ENCODE results near the gene ZER1. TPM values are rescaled to one million over a fixed set of nuclear protein-coding genes. Genes with fewer than 3 reads are reported as not detected.
A peak's percentile ranks its signal among the peaks of the same experiment; 100 is the strongest.
"Not testable (repeated sequence)": the region's sequence is repeated elsewhere in the genome, so short reads cannot be mapped to it uniquely, and the experiment has no call there.

ZER1 gene
- total and polyA plus RNA-seq, 2 donors: 15.9 to 51.8 TPM

DNA sequence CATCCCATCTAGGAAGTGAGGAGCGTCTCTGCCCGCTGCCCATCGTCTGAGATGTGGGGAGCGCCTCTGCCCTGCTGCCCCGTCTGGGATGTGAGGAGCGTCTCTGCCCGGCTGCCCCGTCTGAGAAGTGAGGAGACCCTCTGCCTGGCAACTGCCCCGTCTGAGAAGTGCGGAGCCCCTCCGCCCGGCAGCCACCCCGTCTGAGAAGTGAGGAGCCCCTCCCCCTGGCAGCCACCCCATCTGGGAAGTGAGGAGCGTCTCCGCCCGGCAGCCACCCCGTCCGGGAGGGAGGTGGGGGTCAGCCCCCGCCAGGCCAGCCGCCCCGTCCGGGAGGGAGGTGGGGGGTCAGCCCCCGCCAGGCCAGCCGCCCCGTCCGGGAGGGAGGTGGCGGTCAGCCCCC, 8.4 kb upstream of the ZER1 start:
- 88% methylated on average over 24 of the region's 27 CpGs for WGBS
- DNase-seq (ENCODE audit: extremely low spot score); H3K27ac ChIP-seq (ENCODE audit: low read depth); H3K36me3 ChIP-seq (ENCODE audit: insufficient read depth); H3K4me1 ChIP-seq (ENCODE audit: insufficient read depth); H3K4me3 ChIP-seq (ENCODE audit: low read depth, low read length): not testable (repeated sequence)

- Histone ChIP-seq H3K27ac (ENCODE audit: low read depth) (no peak overlapping the region), H3K36me3 (ENCODE audit: insufficient read depth) (no peaks in the 10 kb centered on the region), H3K4me1 (ENCODE audit: insufficient read depth) (peaks cover 4% of the 10 kb centered on the region), H3K4me3 (ENCODE audit: low read depth, low read length) (no peak overlapping the region)
- DNase-seq (ENCODE audit: extremely low spot score): no peak
- WGBS: 97% methylated on average over 1 of the region's 1 CpG
Measured at GRCh38 chr9:128774804-128775203, 3.1 kb upstream of the ZER1 start.

DNA sequence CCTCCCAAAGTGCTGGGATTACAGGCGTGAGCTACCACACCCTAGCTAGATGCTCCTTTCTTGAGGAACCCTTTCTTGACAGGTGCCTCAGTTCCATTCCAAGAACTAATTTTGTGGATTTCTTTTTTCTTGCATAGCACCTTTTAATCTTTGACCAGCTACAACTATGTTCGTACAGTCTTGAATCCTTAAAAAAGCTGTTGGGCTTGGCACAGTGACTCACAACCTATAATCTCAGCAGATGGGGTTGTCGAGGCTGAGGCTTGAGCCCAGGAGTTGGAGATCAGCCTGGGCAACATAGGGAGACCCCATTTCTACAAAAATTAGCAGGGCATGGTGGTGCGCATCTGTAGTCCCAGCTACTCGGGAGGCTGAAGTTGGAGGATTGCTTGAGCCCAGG, 1.3 kb upstream of the ZER1 start:
- Histone ChIP-seq H3K27ac (ENCODE audit: low read depth) (no peak overlapping the region), H3K36me3 (ENCODE audit: insufficient read depth) (no peaks in the 10 kb centered on the region), H3K4me1 (ENCODE audit: insufficient read depth) (peaks cover 4% of the 10 kb centered on the region), H3K4me3 (ENCODE audit: low read depth, low read length) (no peak overlapping the region)
- 82% methylated on average over 5 of the region's 5 CpGs for WGBS
- DNase-seq (ENCODE audit: extremely low spot score): no peak

DNA sequence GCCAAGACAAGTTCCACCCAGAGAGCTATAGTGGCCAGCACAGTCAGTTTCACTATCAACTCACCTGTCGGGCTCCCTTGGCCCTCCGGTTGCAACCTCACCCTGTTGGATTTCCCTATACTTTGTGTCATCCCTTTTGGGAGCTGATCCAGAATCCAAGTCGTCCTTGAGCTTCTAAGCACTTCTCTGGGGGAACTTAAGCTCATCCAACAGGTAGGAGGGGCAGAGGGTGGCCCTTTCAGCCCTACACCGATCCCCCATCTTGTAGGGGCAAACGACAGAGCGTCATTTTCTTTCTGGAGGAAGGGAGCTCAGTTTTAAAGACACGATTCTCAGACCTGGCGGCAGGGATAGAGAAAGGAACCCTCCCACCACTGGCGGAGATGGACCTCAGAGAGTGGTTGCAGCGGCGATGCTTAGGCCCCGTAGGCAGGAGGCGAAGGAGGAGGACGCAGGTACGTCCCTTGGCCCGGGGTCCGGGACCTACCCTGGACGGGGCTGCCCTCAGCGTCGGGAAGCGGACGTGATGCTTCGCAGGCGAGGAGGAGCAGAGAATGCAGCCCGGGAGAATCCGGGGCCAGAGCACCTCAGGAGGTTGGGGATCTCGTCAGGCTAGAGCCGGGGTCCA, 519 bp downstream of the ZER1 start:
- no peak for DNase-seq (ENCODE audit: extremely low spot score)
- Histone ChIP-seq H3K4me3 (ENCODE audit: low read depth, low read length) (peak overlapping the region; percentile 95), H3K27ac (ENCODE audit: low read depth) (peak overlapping the region; percentile 87), H3K36me3 (ENCODE audit: insufficient read depth) (no peaks in the 10 kb centered on the region), H3K4me1 (ENCODE audit: insufficient read depth) (peaks cover 4% of the 10 kb centered on the region)
- WGBS: 1% methylated on average over 28 of the region's 28 CpGs

GRCh38 chr9:128770286-128771030, 1.3 kb downstream of the ZER1 start:
- Histone ChIP-seq H3K4me3 (ENCODE audit: low read depth, low read length) (peak overlapping the region; percentile 95), H3K27ac (ENCODE audit: low read depth) (no peak overlapping the region), H3K4me1 (ENCODE audit: insufficient read depth) (peaks cover 4% of the 10 kb centered on the region), H3K36me3 (ENCODE audit: insufficient read depth) (no peaks in the 10 kb centered on the region)
- whole genome bisulfite sequencing: 76% methylated on average over 11 of the region's 11 CpGs
- DNase-seq (ENCODE audit: extremely low spot score): no peak

- DNase-seq (ENCODE audit: extremely low spot score): no peak
- 86% methylated on average over 6 of the region's 6 CpGs for WGBS
- no peak overlapping the region for H3K27ac ChIP-seq (ENCODE audit: low read depth)
- no peak overlapping the region for H3K4me3 ChIP-seq (ENCODE audit: low read depth, low read length)
- no peaks in the 10 kb centered on the region for H3K36me3 ChIP-seq (ENCODE audit: insufficient read depth)
- H3K4me1 ChIP-seq (ENCODE audit: insufficient read depth): peaks cover 4% of the 10 kb centered on the region
Measured at GRCh38 chr9:128768606-128769005, 3.1 kb downstream of the ZER1 start.

- Histone ChIP-seq H3K27ac (ENCODE audit: low read depth) (no peak overlapping the region), H3K4me1 (ENCODE audit: insufficient read depth) (no peaks in the 10 kb centered on the region), H3K36me3 (ENCODE audit: insufficient read depth) (no peaks in the 10 kb centered on the region), H3K4me3 (ENCODE audit: low read depth, low read length) (no peak overlapping the region)
- WGBS: 80% methylated on average over 3 of the region's 3 CpGs
- no peak for DNase-seq (ENCODE audit: extremely low spot score)
Measured at GRCh38 chr9:128765499-128765898, 6.2 kb downstream of the ZER1 start.

- WGBS: 85% methylated on average over 6 of the region's 6 CpGs
- H3K4me3 ChIP-seq (ENCODE audit: low read depth, low read length): no peak overlapping the region
- no peak overlapping the region for H3K27ac ChIP-seq (ENCODE audit: low read depth)
- no peaks in the 10 kb centered on the region for H3K36me3 ChIP-seq (ENCODE audit: insufficient read depth)
- no peak for DNase-seq (ENCODE audit: extremely low spot score)
- H3K4me1 ChIP-seq (ENCODE audit: insufficient read depth): no peaks in the 10 kb centered on the region
Measured at GRCh38 chr9:128764361-128764760, 7.4 kb downstream of the ZER1 start.

DNA sequence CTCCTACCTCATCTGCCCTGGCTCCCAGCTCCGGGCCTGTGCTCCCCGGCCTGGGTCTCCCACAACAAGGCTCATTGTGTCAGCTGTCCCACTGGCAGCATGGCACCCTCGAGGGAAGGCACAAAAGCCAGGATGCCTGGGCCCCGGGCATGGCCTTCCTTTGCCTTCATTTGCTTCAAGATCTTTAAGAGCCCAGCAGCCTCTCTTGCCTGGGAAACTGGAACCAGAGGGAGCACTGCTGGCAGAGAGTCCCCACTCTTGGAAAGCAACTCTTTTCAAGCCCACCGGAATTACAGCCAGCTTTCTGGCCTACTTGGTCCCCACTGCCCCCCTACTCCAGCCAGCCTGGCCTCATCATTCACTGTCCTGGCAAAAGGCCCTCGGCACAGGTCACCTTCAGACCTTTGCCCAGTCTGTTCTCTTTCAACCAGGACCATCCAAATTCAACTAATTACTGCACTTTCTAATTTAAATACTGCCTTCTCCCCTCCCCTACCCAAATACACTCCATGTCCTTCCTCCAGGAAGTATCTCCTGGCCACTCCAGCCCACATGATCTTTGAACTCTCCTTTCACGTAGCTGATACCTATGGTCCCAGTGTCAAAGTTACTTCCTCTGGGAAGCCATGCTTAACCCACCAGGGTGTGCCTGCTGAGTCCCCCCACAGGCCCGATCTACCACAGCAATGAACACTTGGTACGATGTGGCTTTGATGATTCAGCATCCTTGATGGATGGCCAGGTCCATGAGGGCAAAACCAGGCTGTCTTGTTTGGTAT, 8.9 kb downstream of the ZER1 start:
- Histone ChIP-seq H3K27ac (ENCODE audit: low read depth) (no peak overlapping the region), H3K4me3 (ENCODE audit: low read depth, low read length) (no peak overlapping the region), H3K4me1 (ENCODE audit: insufficient read depth) (no peaks in the 10 kb centered on the region), H3K36me3 (ENCODE audit: insufficient read depth) (no peaks in the 10 kb centered on the region)
- 86% methylated on average over 9 of the region's 9 CpGs for WGBS
- no peak for DNase-seq (ENCODE audit: extremely low spot score)

GRCh38 chr9:128757602-128758001, 14.1 kb downstream of the ZER1 start:
- H3K4me3 ChIP-seq (ENCODE audit: low read depth, low read length): no peak overlapping the region
- no peak overlapping the region for H3K27ac ChIP-seq (ENCODE audit: low read depth)
- no peaks in the 10 kb centered on the region for H3K4me1 ChIP-seq (ENCODE audit: insufficient read depth)
- H3K36me3 ChIP-seq (ENCODE audit: insufficient read depth): peaks cover 1% of the 10 kb centered on the region
- no peak for DNase-seq (ENCODE audit: extremely low spot score)
- 90% methylated on average over 6 of the region's 6 CpGs for WGBS

DNA sequence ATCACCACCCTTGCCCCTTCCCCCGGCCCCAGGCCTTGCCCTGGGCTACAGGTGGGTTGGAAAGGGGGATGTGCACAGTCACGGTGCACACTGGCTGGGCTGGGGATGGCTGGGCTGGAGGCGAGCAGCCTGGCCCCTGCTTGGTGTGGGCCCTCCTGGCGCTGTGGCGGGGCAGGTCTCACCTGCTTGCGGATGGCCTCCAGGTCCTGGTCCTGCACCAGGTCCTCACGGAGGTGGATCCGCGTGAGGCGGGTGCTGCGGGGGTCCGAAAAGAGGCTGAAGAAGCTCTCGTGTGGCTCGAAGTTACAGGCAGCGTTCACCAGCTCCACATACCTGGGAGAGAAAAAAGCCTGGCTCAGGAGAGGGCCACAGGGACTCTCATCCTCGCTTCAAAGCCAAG, 18.1 kb downstream of the ZER1 start:
- no peak for DNase-seq (ENCODE audit: extremely low spot score)
- Histone ChIP-seq H3K27ac (ENCODE audit: low read depth) (no peak overlapping the region), H3K36me3 (ENCODE audit: insufficient read depth) (peaks cover 10% of the 10 kb centered on the region), H3K4me1 (ENCODE audit: insufficient read depth) (no peaks in the 10 kb centered on the region), H3K4me3 (ENCODE audit: low read depth, low read length) (no peak overlapping the region)
- WGBS: 95% methylated on average over 16 of the region's 16 CpGs

DNA sequence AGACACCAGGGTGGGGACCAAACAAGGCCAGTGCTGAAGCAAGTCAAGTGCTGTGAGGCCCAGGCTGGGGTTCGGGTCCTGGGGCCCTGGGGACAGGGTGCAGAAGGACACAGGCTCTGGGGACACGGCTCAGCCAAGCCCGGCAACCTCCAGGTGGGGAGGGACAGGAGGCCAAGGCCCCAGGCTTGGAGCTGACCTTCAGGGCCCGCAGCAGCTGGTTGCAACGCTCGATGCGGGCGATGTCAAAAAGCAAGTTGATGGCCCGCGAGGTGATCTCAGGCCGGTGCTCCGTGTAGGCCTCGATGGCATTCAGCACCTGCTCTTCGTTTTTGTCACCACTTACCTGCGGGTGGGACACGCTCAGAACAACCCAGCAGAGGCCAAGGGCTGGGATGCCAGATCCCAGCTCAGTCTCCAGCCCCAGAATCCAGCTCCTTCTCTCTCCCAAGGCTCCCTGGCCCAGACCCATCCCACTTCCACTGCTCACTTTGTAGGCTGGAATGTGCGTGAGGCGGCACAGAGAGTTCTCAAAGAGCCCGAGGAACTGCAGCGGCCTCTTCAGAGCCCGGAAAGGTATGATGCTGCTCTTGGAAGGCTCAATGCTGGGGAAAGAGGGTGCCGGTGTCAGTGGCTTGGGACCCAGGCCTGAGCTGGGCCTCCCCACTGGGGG, 20.7 kb downstream of the ZER1 start:
- WGBS: 95% methylated on average over 22 of the region's 22 CpGs
- H3K36me3 ChIP-seq (ENCODE audit: insufficient read depth): peaks cover 10% of the 10 kb centered on the region
- no peak overlapping the region for H3K27ac ChIP-seq (ENCODE audit: low read depth)
- no peak overlapping the region for H3K4me3 ChIP-seq (ENCODE audit: low read depth, low read length)
- no peak for DNase-seq (ENCODE audit: extremely low spot score)
- H3K4me1 ChIP-seq (ENCODE audit: insufficient read depth): no peaks in the 10 kb centered on the region

DNA sequence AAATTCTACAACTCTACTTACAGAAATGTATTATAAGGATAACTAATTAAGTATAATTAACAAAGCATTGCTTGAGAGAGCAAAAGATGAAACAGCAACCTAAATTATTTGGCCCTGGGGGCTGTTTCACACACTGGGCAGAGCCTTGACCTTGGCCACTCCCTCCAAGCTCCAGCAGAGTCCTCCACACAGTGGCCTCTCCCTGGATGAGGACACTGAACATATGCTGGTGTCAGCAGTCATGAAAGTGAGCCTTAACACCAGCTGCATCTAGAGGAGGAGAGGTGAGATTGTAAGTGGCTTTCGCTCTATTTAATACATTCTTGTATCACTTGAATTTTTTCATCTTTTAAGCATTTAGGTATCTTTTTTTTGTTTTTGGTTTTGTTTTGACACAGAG, 24.5 kb downstream of the ZER1 start:
- no peak overlapping the region for H3K27ac ChIP-seq (ENCODE audit: low read depth)
- no peak for DNase-seq (ENCODE audit: extremely low spot score)
- 93% methylated on average over 1 of the region's 1 CpG for WGBS
- H3K4me3 ChIP-seq (ENCODE audit: low read depth, low read length): no peak overlapping the region
- peaks cover 6% of the 10 kb centered on the region for H3K36me3 ChIP-seq (ENCODE audit: insufficient read depth)
- H3K4me1 ChIP-seq (ENCODE audit: insufficient read depth): no peaks in the 10 kb centered on the region

All from urinary bladder (tissue), 4 donors.